Uterus (tissue), 4 donors: ENCODE measurements around the gene MINDY1. TPM values are rescaled to one million over a fixed set of nuclear protein-coding genes. Genes with fewer than 3 reads are reported as not detected.

Experiments
- DNase-seq, 2 donors: peaks; one replicate each; pipeline ENCODE4 v3.0.0-alpha.2; 2019 to 2020
- H3K27ac ChIP-seq, 2 donors: fragments of 200-600 bp; sonication (generic); 1 replicate in 1 of 2; 2 replicates in 1 of 2; pipeline ENCODE4 v1.5.1; 2016 to 2018
- H3K27me3 ChIP-seq, 2 donors: fragments of 200-600 bp; sonication (generic); one replicate each; pipeline ENCODE4 v1.5.1; 2018 to 2019; ENCODE audit warnings: control low read depth in 1 of 2
- H3K36me3 ChIP-seq, 2 donors: fragments of 200-600 bp; sonication (generic); one replicate each; pipeline ENCODE4 v1.5.1; 2019; ENCODE audit warnings: control low read depth in 1 of 2
- H3K4me1 ChIP-seq, 2 donors: fragments of 200-600 bp; sonication (generic); one replicate each; pipeline ENCODE4 v1.5.1; 2018 to 2019; ENCODE audit warnings: control low read depth in 1 of 2
- H3K4me3 ChIP-seq, 2 donors: fragments of 200-600 bp; sonication (generic); 1 replicate in 1 of 2; 2 replicates in 1 of 2; pipeline ENCODE4 v1.5.1; 2018 to 2019; ENCODE audit warnings: mild to moderate bottlenecking in 1 of 2
- H3K9me3 ChIP-seq, 2 donors: fragments of 200-600 bp; sonication (generic); one replicate each; pipeline ENCODE4 v1.5.1; 2019; ENCODE audit warnings: control low read depth in 1 of 2
- POLR2A ChIP-seq, 2 donors: fragments of 450-650 bp; IDR thresholded peaks; one replicate each; pipeline ENCODE4 v1.6.1; 2016; ENCODE audit warnings: antibody characterized with exemption in 2 of 2, mild to moderate bottlenecking in 1 of 2, moderate library complexity in 1 of 2
- intact Hi-C: fragments of 100-400 bp; cut with DNase I; formaldehyde crosslinking; loops from one replicate; pipeline ENCODE4 v1.15.1; 2023; ENCODE audit warnings: low total_unique reads
- total RNA-seq, 4 donors: library from RNA; depleted of rRNA in 3 of 4; stranded (reverse); fragments of >200 nt in 3 of 4; gene quantifications; one replicate each; pipeline versions ENCODE4 v1.1.0 to v1.2.4, GENCODE V29; 2014 to 2023
- TF ChIP-seq, protein P1 (sequence below), 4 experiments: fragments of 200-600 bp in 2 of 4; fragments of 450-650 bp in 2 of 4; sonication (generic) in 2 of 4; IDR thresholded peaks; one replicate each; pipeline ENCODE4 v1.5.1; 2016 to 2019; ENCODE audit warnings: antibody characterized with exemption in 4 of 4, mild to moderate bottlenecking in 2 of 4, moderate library complexity in 1 of 4
- donor health status: DM: yes; HTN: yes; CAD: no.

MINDY1 gene
- total RNA-seq, 4 donors from 2014 or later = 10.0 to 37.7 (median 24.6) TPM

- intact Hi-C loops = no loop called here
- Histone ChIP-seq H3K27ac (peak within 1 kb of the TSS; percentile 97), H3K9me3 (no peaks in the 10 kb centered on the region), H3K4me1 (peaks cover 8 to 33% of the 10 kb centered on the region in 2 donors), H3K36me3 (no peaks in the 10 kb centered on the region), H3K27me3 (no peaks in the 10 kb centered on the region), H3K4me3 (peak within 1 kb of the TSS; percentile 71 to 94)
- peak; percentile 80 to 84 for DNase-seq
- peak in 1 of 2 donors; percentile 64 for TF ChIP-seq POLR2A (IDR thresholded peaks at IDR 0.05)
- TF ChIP-seq, protein P1, sequence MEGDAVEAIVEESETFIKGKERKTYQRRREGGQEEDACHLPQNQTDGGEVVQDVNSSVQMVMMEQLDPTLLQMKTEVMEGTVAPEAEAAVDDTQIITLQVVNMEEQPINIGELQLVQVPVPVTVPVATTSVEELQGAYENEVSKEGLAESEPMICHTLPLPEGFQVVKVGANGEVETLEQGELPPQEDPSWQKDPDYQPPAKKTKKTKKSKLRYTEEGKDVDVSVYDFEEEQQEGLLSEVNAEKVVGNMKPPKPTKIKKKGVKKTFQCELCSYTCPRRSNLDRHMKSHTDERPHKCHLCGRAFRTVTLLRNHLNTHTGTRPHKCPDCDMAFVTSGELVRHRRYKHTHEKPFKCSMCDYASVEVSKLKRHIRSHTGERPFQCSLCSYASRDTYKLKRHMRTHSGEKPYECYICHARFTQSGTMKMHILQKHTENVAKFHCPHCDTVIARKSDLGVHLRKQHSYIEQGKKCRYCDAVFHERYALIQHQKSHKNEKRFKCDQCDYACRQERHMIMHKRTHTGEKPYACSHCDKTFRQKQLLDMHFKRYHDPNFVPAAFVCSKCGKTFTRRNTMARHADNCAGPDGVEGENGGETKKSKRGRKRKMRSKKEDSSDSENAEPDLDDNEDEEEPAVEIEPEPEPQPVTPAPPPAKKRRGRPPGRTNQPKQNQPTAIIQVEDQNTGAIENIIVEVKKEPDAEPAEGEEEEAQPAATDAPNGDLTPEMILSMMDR (IDR thresholded peaks at IDR 0.05) = no peak
Observed at GRCh38 chr1:150974580-150975478, 31.9 kb downstream of the MINDY1 start, which contains the start of gene CERS2. Gene CERS2, minus strand, starts transcription at chr1:150974835. Its CDS starts 5,745 bp downstream, at chr1:150969090.

- intact Hi-C loops = no loop called here
- Histone ChIP-seq H3K4me1 (peaks cover 8 to 33% of the 10 kb centered on the region in 2 donors), H3K4me3 (peak overlapping the region; percentile 71 to 94), H3K36me3 (no peaks in the 10 kb centered on the region), H3K9me3 (no peaks in the 10 kb centered on the region), H3K27ac (peak overlapping the region; percentile 97), H3K27me3 (no peaks in the 10 kb centered on the region)
- TF ChIP-seq, protein P1 (IDR thresholded peaks at IDR 0.05) = peak in 1 of 4 experiments; percentile 6
- no peak for TF ChIP-seq POLR2A (IDR thresholded peaks at IDR 0.05)
- DNase-seq = peak; percentile 44 to 45
Observed at GRCh38 chr1:150973836-150974579, 32.7 kb downstream of the MINDY1 start.

GRCh38 chr1:150973258-150973835 lies 33.4 kb downstream of the MINDY1 start:
- no peaks in the 10 kb centered on the region for H3K27me3 ChIP-seq
- no peak for TF ChIP-seq POLR2A (IDR thresholded peaks at IDR 0.05)
- TF ChIP-seq, protein P1 (IDR thresholded peaks at IDR 0.05) = no peak
- DNase-seq = peak; percentile 22 to 28
- intact Hi-C loops = no loop called here
- H3K9me3 ChIP-seq = no peaks in the 10 kb centered on the region
- peak overlapping the region; percentile 71 to 94 for H3K4me3 ChIP-seq
- peak overlapping the region; percentile 97 for H3K27ac ChIP-seq
- peaks cover 8 to 33% of the 10 kb centered on the region in 2 donors for H3K4me1 ChIP-seq
- no peaks in the 10 kb centered on the region for H3K36me3 ChIP-seq

DNA sequence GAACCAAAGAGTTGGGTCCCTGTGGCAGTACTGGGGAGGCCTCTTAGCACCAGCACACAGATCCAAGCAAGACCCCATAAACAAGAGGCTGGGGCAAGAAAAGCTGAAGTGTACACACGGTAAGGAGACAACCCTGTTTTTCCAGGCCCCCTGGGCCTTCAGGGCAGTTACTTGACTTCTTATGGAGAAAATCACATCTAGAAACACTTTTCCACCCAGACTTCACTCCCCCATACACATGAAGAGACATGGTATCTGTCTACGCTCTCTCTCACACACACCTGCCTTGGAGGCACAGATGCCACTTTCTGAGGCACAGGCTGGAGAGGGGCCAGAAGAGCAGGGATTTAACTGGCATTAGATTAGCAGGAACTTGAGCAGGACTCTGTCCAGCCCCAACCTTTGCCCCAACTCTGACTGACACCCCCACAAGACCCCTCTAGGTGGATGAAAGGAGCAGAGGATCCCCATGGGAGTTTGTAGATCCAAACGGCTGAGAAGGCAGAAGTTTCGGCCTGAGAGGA lies 34.2 kb downstream of the MINDY1 start:
- peaks cover 8 to 33% of the 10 kb centered on the region in 2 donors for H3K4me1 ChIP-seq
- intact Hi-C loops = no loop called here
- no peaks in the 10 kb centered on the region for H3K27me3 ChIP-seq
- no peak for DNase-seq
- H3K4me3 ChIP-seq = peak overlapping the region in 1 of 2 donors; percentile 6
- peak overlapping the region; percentile 97 for H3K27ac ChIP-seq
- no peak for TF ChIP-seq POLR2A (IDR thresholded peaks at IDR 0.05)
- TF ChIP-seq, protein P1 (IDR thresholded peaks at IDR 0.05) = no peak
- H3K36me3 ChIP-seq = no peaks in the 10 kb centered on the region
- no peaks in the 10 kb centered on the region for H3K9me3 ChIP-seq
